ENCODE measurements around the gene RPL12.

Gene RPL12

DNA sequence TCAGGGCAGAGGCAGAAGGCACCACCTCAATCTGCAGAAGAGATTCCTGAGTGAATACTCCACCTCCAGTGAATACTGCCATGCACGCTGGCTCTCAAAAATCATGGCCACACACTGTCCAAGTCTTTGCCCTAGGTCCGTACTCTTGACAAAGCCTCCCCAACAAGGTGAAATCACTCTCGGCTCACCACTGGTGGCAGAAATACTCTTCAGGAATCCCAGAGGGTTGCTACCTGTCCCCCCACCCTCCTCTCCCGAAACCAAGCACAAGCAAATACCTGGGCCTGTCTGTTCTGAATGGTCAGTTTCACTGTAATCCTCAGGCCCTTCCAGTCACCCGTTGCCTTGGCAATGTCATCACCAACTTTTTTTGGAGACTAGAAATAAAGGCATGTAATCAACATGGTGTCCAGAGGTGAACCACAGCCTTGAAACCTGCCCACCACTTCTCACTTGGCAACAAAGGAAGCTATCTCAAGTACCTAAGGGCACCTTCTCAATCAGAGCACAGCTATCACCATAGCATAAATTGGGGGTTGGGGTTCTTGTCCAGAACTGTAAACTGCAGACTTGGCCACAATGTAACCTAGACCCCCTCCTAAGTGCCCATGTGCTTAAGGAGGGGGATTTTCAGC lies 1.8 kb downstream of the RPL12 start:
- H3F3A ChIP-seq (ENCODE audit: control insufficient read depth, insufficient read depth) = peaks cover 67% of the 10 kb centered on the region
- H3K27me3 ChIP-seq (ENCODE audit: control insufficient read depth, low read length) = no peaks in the 10 kb centered on the region
- peak overlapping the region; percentile 93 for H3K27ac ChIP-seq (ENCODE audit: low read depth, low read length)
- peak overlapping the region; percentile 97 for H3K4me2 ChIP-seq (ENCODE audit: low read length)
- peak overlapping the region; percentile 98 for H3K4me3 ChIP-seq (ENCODE audit: low read length)
- TF ChIP-seq, protein P1, sequence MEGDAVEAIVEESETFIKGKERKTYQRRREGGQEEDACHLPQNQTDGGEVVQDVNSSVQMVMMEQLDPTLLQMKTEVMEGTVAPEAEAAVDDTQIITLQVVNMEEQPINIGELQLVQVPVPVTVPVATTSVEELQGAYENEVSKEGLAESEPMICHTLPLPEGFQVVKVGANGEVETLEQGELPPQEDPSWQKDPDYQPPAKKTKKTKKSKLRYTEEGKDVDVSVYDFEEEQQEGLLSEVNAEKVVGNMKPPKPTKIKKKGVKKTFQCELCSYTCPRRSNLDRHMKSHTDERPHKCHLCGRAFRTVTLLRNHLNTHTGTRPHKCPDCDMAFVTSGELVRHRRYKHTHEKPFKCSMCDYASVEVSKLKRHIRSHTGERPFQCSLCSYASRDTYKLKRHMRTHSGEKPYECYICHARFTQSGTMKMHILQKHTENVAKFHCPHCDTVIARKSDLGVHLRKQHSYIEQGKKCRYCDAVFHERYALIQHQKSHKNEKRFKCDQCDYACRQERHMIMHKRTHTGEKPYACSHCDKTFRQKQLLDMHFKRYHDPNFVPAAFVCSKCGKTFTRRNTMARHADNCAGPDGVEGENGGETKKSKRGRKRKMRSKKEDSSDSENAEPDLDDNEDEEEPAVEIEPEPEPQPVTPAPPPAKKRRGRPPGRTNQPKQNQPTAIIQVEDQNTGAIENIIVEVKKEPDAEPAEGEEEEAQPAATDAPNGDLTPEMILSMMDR (IDR thresholded peaks at IDR 0.05; ENCODE audit: low read depth, low read length, poor library complexity, severe bottlenecking) = no peak
- TF ChIP-seq EZH2phosphoT487 (IDR thresholded peaks at IDR 0.05; ENCODE audit: borderline replicate concordance, low read length) = no peak
- H3K9me3 ChIP-seq (ENCODE audit: control insufficient read depth, insufficient read depth, low read length) = no peaks in the 10 kb centered on the region
- H4K20me1 ChIP-seq (ENCODE audit: control insufficient read depth, insufficient read depth, low read depth, low read length) = peaks cover 22% of the 10 kb centered on the region
- peaks cover 51% of the 10 kb centered on the region for H3K79me2 ChIP-seq (ENCODE audit: control insufficient read depth, low read length)
- peaks cover 29% of the 10 kb centered on the region for H3K4me1 ChIP-seq (ENCODE audit: control insufficient read depth, low read length)
- H3K9me2 ChIP-seq (replicated peaks; ENCODE audit: control insufficient read depth, low read length) = no peaks in the 10 kb centered on the region
- H3K36me3 ChIP-seq (ENCODE audit: control insufficient read depth, low read length) = peaks cover 73% of the 10 kb centered on the region

DNA sequence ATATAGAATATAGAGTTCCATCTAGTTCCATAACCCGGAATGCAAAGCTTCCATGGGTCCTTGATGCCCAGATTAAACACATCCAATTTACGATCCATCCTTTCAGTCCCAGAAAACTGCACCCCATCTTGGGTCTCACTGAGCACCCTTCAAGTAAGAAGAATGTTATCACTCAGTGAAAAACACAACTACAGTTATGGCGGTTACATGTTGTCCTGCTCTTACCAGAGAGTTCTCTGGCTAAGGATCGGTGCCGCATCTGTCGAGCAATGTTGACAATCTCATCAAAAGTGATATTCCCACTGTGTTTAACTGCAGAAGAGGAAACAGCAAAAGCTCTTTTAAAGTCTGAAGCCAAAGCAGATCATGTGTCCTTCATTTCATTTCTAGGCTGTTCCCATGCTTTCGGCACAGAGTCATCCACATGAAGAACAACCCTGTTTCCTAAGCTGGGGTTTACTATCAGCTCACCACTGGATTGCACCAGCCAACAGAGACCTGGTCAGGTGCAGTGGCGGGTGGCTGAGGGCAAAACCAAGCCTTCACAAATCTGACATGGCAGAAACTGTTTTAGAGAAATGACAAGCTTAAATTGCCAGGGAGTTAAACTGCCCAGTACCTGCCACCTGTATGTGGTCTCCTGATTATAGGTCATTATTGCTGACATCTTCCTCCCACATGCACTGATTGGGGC lies 2.9 kb downstream of the RPL12 start:
- H3K27ac ChIP-seq (ENCODE audit: low read depth, low read length) = peak overlapping the region; percentile 93; the same call in 1 of the 2 replicates
- peaks cover 51% of the 10 kb centered on the region for H3K79me2 ChIP-seq (ENCODE audit: control insufficient read depth, low read length)
- peaks cover 78% of the 10 kb centered on the region for H3K36me3 ChIP-seq (ENCODE audit: control insufficient read depth, low read length)
- H3F3A ChIP-seq (ENCODE audit: control insufficient read depth, insufficient read depth) = peaks cover 72% of the 10 kb centered on the region
- H3K4me3 ChIP-seq (ENCODE audit: low read length) = peak overlapping the region; percentile 98
- H4K20me1 ChIP-seq (ENCODE audit: control insufficient read depth, insufficient read depth, low read depth, low read length) = peaks cover 22% of the 10 kb centered on the region
- H3K4me1 ChIP-seq (ENCODE audit: control insufficient read depth, low read length) = peaks cover 29% of the 10 kb centered on the region
- no peaks in the 10 kb centered on the region for H3K27me3 ChIP-seq (ENCODE audit: control insufficient read depth, low read length)
- TF ChIP-seq EZH2phosphoT487 (IDR thresholded peaks at IDR 0.05; ENCODE audit: borderline replicate concordance, low read length) = no peak
- TF ChIP-seq, protein P1 (IDR thresholded peaks at IDR 0.05; ENCODE audit: low read depth, low read length, poor library complexity, severe bottlenecking) = no peak
- no peaks in the 10 kb centered on the region for H3K9me3 ChIP-seq (ENCODE audit: control insufficient read depth, insufficient read depth, low read length)
- no peaks in the 10 kb centered on the region for H3K9me2 ChIP-seq (replicated peaks; ENCODE audit: control insufficient read depth, low read length)
- peak overlapping the region; percentile 97 for H3K4me2 ChIP-seq (ENCODE audit: low read length)

DNA sequence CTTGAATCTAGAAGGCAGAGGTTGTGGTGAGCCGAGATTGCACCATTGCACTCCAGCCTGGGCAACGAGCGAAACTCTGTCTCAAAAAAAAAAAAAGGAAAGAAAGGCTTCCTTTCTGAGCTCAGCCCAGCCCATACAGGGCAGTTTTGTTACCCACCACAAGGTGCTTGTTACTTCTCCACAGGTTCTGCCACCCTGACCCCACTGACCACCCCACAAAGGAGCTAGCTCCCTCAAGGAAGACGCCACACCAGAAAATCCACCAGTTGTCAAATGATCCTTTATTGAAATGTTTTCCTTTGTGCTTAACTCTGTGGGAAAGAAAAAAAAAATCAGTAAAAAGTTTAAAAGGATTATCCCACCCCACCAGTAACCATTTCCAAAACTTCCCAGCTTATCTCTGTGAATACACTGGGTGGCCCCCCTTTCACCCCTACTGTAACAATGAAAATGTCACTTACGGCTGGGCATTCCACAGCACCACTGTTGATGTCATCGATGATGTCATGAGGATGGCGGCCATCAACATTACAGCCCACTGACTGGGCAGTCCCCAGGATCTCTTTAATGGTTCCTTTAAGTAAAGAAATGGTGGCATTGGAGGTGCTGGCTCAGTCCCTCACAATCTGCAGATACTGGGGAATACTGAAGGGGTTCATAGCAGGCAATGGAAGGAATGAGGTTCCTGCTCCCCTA lies 3.6 kb downstream of the RPL12 start:
- Histone ChIP-seq H4K20me1 (ENCODE audit: control insufficient read depth, insufficient read depth, low read depth, low read length) (peaks cover 22% of the 10 kb centered on the region), H3K79me2 (ENCODE audit: control insufficient read depth, low read length) (peaks cover 49% of the 10 kb centered on the region), H3K27me3 (ENCODE audit: control insufficient read depth, low read length) (no peaks in the 10 kb centered on the region), H3K4me2 (ENCODE audit: low read length) (peak overlapping the region; percentile 97), H3K9me2 (replicated peaks; ENCODE audit: control insufficient read depth, low read length) (no peaks in the 10 kb centered on the region), H3K27ac (ENCODE audit: low read depth, low read length) (no peak overlapping the region), H3K36me3 (ENCODE audit: control insufficient read depth, low read length) (peaks cover 84% of the 10 kb centered on the region), H3K9me3 (ENCODE audit: control insufficient read depth, insufficient read depth, low read length) (no peaks in the 10 kb centered on the region), H3K4me1 (ENCODE audit: control insufficient read depth, low read length) (peaks cover 27% of the 10 kb centered on the region), H3F3A (ENCODE audit: control insufficient read depth, insufficient read depth) (peaks cover 78% of the 10 kb centered on the region), H3K4me3 (ENCODE audit: low read length) (no peak overlapping the region)
- TF ChIP-seq EZH2phosphoT487 (IDR thresholded peaks at IDR 0.05; ENCODE audit: borderline replicate concordance, low read length) = no peak
- TF ChIP-seq, protein P1 (IDR thresholded peaks at IDR 0.05; ENCODE audit: low read depth, low read length, poor library complexity, severe bottlenecking) = no peak
